NCI-H2081 treated with DMSO at 0.1 percent for 48 hours (cell line): ENCODE results near the gene SLAMF1.
"Not testable (repeated sequence)": the region's sequence is repeated elsewhere in the genome, so short reads cannot be mapped to it uniquely, and the experiment has no call there.

Experiments
- DNase-seq: peaks from one replicate; lab custom pipeline; 2025; lab: John Stamatoyannopoulos, UW

Gene SLAMF1

DNA sequence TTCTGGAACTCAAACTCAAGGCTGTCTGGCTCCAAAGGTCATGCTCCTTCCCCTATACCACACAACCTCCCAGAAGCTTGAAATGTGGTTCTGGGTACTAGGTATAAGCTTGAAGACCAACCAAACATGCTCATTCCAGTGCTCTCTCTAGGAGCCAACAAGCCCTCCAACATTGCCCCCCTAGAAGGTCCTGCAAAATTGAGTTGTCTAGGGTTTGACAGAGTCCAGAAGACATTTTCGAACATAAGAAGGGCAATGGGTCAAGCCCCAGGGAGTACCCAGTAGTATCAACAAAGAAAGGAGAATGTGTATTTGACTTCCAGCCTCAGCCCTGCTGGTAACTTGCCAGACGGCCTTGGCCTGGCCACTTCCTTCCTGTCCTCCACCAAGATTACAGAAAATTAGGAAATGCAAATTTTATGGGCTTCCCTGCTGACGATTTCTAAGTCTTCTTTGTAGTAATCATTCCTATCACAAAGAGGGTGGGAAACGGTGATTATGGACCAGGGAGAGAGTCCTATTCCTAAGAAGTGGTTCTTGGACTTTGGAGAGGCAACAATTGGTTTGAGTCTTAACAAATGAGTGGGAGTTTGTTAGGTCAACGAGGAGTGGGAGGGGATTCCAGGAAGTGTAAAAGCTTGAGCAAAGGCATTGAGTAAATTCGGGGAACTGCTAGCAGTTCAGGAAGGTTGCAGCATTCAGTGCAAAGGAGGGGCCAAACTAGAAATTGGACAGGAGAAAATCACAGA, 18.7 kb upstream of the SLAMF1 start:
- no peak for DNase-seq

DNA sequence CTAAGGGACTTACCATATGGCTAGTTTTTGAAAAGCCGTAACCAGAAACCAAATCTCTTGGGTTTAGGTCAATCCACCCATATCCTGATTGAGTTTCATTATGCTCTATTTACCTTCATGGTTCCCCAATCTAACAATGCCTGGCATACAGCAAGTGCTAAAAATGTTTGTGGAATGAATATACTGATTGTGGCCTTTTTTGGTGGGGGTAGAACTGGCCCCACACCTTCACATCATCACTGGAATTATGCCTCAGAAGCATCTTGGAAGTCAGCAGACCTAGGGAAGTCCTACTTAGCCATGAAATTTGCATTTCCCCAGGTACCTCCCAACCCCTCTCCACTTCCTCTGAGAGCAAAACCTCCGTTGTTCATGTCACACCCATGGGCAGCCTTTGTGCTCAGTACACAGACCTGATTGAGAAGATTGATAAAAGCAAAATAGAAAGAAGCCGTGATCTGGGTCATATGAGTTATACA, 17.8 kb upstream of the SLAMF1 start:
- no peak for DNase-seq

DNA sequence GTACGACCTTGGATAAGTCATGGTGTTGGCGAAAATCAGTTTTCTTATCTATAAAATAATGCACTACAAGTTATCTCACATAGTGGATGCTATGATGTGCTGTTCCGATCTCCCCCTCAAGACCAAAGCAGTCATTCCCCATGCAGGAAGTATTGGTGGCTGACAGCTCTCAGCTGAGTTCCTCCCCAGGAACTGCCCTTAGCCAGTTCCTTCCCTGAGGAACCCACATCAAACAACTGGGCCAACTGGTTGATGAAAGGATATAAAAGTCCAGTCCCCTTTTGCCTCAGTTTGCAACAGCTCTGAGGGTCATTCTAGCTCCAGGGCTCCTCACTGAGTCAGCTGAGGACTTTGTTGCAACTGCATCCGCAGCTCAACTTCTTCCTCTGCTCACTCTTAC, 16.1 kb upstream of the SLAMF1 start:
- DNase-seq = no peak

DNA sequence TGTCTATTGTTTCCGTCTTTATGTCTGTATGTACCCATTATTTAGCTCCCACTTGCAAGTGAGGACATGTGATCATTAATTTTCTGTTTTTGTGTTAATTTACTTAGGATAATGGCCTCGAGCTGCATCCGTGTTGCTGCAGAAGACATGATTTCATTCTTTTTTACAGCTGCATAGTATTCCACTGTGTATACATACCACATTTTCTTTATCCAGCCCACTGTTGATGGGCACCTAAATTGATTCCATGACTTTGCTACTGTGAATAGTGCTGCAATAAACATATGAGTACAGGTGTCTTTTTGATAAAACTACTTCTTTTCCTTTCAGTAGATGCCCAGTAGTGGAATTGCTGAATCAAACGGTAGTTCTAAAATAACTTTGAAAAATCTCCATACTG, 12.7 kb upstream of the SLAMF1 start:
- no peak for DNase-seq

DNA sequence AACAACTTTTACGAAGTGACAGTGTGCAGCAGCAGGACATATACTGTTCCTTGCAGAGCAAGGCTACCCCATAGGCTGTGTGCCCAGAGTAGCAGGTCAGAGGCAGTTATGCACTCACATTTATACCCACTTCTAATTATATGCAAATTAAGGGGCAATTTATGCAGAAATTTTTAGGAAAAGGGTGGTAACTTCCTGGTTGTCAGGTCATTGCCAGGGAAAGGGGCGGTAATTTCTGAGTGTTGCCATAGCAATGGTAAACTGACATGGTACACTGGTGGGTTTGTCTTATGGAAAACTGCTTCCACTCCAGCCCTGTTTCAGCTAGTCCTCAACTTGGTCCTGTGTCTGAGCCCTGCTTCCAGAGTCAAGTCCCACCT, 12.0 kb upstream of the SLAMF1 start:
- no peak for DNase-seq

DNA sequence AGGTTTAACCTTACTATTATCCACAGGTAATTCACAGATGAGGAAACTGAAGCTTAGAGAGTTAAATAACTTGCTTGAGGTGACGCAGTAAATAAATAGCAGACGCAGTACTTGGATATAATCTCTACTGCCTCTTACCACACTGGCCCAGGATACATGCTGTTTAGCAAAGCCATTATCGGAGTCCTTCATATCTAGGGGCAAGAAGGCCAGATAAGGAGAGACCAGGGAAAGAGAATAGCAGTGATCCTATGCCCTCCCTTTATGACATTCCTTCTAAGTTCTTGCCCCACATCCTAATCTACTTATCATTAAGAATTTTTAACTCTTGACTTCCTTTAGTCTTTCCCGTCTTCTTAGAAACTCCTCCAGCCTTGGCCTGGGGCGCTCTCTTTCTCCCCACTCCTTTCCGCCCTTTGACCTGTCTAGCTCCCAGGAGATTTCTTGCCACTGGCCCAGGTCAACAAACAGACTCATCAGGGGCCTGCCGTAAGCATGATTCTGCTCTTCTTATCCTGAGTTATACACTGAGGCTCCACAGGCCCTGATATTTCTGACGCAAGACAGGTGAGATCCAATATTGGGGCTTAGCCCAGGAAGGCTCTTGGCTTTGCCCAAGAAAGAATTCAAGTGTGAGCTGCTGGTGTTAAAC, 11.4 kb upstream of the SLAMF1 start:
- DNase-seq = no peak

DNA sequence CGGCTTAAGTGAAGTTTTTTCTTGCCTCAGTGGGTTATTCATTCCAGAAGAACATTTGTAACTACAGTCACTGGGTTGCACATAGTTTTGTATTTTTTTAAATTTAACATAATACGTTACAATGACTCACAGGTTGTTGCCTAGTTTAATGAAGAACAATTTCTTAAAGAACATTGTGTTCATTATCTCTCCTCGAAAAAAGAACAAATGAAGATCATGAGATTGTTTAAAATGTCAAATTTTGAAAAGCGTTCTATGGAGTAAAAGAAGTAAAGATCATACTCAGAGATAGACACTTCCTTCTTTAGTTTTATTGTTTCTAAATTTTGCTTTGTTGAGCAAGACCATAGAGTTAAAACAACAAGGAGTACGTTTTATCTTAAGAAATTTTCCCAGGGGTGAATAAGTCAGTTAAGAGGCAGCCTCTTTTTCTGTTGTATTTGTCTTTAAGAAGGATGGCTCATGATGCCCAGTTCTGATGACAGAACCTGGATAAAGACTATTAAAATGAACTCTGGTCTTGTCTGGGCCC, 10.5 kb upstream of the SLAMF1 start:
- no peak for DNase-seq

DNA sequence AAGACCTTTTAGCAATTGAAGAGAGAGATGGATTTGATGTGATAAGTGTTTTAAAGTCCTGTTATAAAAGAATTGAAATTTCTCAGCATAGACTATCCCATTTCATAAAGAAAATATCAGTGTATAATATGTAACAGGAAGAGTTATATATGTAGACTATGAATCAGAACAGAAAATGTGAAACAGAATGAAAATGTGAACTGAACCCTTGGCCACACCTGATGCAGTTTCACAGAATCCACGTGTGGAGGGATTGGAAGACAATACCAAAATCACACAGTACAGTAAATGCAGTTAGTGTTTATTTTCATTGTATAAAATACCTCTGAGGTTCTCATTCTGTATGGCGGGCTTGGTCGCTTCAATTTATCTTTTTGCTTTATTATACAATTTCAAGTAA, 9.9 kb upstream of the SLAMF1 start:
- DNase-seq = no peak

DNA sequence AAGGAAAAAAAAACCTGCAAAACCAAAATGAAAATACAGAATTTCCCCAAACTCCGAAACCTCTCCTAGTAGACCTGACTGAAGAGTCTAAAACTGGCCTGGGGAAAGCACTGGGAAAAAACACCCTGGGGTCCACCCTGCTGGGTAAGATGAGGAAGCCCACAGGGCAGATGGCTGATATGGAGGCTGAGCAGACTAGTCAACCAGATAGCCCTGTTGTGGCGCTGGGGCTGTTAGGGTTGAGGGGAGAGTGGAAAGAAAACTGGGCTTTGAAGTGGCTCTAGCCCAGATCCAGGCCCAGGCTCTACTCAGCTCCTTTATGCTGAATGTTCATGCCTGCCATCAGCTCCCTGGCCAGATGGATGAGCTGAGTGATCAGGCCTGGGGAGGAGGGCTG, 6.8 kb upstream of the SLAMF1 start:
- DNase-seq = no peak

DNA sequence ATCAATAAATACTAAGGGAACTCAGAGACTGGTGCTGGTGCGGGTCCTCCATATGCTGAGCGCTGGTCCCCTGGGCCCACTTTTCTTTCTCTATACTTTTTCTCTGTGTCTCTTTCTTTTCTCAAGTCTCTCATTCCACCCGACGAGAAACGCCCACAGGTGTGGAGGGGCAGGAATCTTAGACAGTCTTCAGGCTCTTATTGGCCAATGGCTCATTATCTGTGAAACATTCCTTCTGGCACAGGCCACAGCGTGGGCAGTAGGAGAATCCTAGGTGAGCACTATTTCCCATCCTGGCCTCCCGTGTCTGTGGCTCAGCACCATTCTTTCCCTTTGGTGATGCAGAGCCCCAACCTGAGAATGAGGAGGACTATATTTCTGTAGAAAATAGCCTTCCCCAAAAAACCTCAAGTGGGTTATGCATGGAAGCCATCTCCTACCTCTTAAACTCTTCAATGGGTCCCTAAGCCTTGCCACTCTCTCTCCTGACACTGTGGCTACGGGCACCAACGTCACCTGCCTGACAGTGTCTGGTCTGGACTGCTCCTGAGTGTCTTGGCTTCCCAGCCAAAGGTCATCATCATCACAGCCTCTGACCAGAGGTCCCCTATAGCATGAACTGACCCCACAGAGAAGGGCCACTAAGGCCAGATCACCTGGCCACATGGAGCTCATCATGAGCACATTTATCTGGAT, 6.2 kb upstream of the SLAMF1 start:
- no peak for DNase-seq

DNA sequence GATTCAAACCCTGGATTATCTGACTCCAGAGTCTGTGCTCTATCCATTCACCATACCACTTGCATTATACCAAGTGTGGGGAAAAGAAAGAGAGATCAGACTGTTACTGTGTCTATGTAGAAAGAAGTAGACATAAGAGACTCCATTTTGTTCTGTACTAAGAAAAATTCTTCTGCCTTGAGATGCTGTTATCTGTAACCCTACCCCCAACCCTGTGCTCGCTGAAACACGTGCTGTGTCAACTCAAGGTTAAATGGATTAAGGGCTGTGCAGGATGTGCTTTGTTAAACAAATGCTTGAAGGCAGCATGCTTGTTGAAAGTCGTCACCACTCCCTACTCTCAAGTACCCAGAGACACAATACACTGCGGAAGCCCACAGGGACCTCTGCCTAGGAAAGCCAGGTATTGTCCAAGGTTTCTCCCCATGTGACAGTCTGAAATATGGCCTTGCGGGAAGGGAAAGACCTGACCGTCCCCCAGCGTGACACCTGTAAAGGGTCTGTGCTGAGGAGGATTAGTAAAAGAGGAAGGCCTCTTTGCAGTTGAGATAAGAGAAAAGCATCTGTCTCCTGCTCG, 5.3 kb upstream of the SLAMF1 start:
- DNase-seq = not testable (repeated sequence)

DNA sequence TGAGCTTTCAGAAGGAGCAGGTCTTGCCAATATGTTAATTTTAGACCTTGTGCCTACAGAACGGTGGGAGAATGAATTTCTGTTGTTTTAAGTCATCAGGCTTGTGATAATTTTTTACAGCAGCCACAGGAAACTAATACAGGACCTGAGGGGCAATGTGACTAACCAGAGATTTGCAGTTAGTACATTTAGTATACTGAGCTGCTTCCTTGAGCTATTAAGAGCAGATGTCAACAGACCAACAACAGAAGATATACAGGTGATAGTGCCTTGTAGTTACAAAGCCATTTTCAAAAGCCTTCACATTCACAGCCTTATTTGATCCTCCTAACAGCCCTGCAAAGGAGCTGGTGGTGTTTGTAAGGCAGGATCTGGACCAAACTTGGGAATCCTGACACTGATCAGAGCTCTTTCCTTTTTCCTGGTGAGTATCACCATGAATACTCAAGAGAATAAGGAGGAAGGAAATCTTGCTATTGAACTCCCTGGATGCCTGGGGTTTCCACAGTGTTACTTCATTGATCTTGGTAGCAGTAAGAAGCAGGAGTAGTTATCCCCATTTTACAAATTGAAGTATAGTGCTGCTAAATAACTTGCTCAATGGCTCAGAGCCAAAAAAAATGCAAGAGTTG, 4.7 kb upstream of the SLAMF1 start:
- no peak for DNase-seq

DNA sequence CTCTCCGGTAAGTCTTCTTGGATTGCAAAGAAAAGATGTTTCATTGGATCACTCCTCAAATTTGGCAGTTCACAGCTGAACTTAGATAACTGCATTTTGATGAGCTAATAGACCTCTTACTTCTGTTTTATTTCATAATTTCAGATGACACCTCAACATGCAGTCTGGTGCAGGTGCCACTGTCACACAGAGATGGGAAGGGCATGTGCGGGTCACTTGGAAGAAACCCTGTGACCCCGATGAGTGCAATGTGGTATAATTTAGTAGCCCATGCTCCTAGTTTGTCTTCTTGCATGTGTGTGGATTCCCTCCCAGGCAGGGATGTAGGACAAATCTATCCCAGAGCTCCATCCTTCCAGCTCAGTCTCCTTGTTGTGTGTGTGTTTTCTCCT, 481 bp upstream of the SLAMF1 start:
- no peak for DNase-seq

DNA sequence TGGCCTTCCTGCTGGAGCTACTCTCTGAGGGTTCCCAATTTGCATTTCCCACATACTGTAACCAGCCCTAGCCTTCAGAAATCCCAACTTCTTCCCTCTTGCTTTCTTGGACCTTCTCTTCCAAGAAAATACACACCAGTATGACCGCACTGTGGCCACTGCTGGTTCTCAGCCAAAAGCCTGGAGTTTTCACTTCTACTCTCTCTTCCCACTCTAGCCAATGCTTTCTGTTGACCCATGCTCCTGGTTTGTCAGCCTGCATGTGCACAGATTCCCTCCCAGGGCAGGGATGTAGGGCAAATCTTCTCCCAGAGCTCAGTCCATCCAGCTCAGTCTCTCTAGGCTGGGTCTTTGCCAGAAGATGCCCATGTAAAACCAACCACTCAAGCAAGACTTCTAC, 664 bp downstream of the SLAMF1 start:
- no peak for DNase-seq

DNA sequence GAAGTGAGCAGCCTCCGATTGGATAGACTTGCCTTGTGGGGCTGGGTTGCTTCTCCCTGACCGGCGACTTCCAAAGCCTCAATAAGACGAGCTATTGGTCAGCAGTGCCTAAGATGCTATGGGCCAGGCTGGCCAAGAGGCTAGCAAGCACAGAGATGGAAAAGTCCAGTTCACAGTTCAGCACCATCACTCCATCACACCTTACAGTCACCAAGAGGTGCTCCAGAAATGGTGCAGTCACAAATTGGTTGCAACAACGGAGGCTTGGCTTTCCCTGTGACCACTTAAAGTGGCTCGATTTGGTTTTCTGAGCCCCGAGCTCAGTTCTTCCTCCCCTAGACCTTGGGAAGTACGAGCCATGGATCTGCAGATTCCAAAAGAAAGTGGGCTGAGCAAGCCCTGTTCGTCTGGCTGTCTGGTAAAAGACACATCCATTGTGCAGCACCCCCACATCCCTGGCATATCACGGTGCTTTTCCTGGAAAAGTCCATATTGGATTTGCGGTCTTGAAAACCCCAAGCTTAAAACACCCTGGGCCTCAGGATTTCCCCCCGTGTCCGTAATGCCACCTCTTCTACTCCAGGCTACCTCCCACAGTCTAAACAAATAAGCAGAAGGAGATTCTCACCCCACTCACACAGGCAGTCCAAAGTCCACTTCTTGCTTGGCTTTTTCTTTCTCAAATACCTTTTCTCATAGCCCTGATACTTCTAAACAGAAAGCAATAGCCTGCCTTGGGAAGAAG, 1.3 kb downstream of the SLAMF1 start:
- DNase-seq = no peak

DNA sequence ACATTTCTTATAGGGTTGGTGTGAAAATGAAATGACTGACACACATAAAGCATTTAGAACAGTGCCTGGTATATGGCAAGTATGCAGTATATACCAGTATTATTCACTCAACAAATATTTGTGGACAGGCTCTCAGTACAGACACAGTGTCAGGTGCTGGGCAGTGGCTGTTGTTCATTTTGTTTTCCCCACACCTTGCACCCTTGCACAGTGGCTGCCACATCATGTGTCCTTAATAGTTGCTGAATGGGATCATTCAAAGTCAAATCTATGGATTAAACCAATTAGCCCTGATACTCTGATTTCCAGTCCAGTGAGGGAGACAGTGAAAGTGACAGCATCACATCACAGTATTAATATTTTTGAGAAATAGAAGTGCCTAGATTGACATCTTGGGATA, 2.4 kb downstream of the SLAMF1 start:
- DNase-seq = no peak

DNA sequence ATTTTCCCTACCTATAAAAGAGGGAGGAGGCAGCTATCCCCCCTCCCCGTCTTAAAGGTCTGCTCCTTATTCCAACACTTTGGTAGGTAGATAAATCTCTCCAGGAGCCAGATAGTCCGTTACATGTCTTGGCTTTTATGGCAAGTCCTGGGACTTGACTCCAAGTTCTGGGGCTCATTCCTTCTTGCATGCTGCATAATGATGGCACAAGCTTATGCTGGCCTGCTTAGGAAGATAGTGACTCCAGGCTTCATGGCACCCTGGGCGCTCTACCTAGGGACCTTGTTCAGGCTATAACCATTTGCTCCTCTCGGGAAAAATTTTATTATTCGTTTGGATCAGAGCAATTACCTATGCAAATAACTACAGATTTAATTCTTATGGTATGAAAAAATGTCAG, 3.7 kb downstream of the SLAMF1 start:
- no peak for DNase-seq

DNA sequence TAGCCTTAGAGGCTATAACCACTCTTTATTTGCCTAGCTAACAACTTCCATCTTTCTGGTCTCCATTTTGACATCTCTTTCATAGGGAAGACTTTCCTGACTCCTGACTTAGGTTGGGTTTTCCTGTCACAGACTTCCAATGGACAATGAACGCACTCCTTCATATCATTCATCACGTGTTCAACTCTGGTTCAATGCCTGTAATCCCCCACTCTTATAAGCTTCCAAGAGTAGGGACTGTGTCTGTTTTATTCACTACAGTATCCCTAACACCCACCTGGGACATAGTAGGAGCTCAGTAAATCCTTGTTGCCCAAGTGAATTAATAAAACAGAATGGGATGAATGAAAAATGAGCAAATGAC, 4.6 kb downstream of the SLAMF1 start:
- DNase-seq = no peak

DNA sequence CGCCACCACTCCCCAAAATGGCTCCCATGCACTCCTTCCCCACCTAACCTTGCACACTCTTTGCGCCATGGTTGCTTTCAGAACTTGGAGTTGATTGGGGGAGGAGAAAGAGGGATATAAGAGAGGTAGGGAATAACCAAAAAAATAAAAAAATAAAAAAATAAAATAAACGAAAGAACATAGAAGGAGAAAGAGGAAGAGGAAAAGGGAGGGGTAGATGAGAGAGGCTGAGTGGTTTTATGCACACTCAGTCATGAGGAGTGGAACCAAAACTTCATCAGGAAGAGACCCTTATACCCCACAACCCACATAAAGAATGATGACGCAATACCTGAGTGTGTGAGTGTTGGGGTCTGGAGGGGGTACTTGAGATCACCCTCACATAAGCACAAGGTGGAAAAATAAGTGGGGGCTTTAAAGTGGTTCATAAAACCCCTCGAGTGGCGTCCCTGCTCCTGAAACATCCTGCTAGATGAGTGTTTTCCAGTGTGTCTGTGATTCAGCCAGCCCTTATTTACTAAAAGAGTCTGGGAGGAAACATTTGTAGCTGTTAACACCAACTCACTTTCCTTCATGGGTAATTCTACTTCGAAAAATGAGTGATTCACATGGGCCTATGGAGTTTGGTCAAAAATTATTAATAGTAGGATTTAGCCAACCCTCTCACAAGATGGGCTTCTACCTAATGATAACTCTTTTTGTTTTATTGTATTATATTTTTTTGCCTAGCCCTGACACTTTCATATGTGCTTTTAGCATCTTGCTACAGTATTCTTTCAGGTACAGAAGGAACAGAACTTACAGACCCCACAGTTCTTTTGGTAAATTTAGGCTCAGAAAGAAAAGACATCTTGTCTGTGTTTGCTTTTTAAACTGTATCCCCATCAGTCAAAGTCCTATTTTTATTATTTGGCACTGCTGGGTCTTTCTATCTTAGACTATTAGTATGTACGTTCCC, 5.2 kb downstream of the SLAMF1 start:
- no peak for DNase-seq

DNA sequence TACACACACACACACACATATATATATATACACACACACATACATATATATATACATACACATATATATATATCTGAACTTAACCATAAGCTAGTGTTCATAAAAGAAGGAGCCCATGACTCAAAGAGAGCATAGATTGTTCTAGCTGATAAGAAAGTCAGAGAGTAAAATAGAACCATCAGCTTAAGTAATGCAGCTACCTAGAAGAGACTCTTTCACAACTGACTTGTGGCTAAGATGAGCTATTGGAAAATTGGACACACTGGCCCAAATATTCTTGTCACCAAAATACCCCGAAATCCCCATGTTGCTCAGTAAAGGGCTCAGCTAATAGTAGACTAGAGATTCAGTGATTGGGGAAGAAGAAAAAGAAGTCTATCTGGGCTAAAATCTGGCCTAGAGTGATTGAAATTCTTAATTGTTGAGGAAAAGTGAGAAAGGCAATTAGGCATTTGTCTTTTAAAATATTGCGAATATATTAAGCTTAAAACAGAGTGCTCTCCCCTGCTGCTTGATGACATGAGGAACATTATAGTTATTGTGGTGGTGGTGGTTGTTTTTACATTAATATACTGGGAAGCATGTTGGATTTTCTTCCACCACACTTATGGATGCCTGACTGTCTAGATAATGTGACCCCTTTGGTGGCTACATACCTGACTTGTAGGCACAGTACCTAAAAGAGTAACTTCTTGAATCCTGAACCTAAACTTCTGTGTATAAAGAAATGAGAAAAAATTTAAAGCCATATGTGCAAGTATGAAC, 6.3 kb downstream of the SLAMF1 start:
- DNase-seq = no peak
